ENCODE data around the gene EMCN.
"Not testable (repeated sequence)": the region's sequence is repeated elsewhere in the genome, so short reads cannot be mapped to it uniquely, and the experiment has no call there.

Gene EMCN, protein sequence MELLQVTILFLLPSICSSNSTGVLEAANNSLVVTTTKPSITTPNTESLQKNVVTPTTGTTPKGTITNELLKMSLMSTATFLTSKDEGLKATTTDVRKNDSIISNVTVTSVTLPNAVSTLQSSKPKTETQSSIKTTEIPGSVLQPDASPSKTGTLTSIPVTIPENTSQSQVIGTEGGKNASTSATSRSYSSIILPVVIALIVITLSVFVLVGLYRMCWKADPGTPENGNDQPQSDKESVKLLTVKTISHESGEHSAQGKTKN

DNA sequence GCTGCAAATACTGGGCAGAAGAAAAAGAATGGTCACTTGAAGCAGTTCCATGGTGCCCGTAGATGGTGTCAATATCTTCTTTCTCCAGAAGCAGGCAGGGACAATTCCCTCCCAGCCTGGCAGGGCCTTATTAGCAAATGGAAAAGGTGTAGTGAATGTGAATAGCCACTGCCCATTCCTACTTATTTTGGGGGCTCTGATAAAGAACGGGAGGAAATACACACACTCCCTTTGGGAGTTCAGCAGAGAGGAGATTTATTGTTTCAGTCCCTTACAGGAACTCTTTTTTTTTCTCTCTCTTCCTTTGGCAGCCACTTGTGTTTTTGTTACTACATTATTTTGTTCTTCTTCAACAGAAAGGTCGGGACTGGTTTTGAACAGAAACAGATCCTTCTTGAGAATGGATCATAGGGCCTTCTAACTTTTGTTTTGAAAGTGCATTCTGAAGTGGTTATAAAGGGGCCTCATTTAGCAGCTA is at the start of gene EMCN:
EMCN (minus strand) TSS at position 159 of the 478 bp plus-strand sequence; CDS start at position 51, 108 bp downstream.
- in situ Hi-C loops (cut with MboI; ENCODE audit: low sequenced_read_pairs) = no loop called here

DNA sequence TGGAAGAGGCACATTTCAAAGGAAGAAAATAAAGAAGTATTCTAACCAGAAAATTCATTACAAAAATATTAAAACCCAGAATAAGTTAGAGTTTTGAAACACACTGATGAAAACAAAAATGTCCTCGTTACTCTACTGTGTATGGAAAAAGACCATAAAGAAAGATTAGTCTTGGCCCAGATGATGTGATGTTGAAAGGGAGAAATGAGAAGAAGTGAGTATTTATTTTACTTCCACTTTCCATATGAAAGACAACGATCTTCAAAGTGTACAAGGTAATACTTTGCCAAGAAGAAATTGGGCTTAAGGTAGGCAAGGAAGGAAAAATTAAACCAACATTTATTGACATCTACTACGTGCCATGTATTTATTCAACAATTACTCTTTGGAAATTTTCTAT is 48.6 kb upstream of the EMCN start:
- in situ Hi-C loops (cut with MboI; ENCODE audit: low sequenced_read_pairs) = loop anchor here (25.0 kb wide), 1 partner anchor 96 kb away; no protein-coding TSS in a partner anchor

DNA sequence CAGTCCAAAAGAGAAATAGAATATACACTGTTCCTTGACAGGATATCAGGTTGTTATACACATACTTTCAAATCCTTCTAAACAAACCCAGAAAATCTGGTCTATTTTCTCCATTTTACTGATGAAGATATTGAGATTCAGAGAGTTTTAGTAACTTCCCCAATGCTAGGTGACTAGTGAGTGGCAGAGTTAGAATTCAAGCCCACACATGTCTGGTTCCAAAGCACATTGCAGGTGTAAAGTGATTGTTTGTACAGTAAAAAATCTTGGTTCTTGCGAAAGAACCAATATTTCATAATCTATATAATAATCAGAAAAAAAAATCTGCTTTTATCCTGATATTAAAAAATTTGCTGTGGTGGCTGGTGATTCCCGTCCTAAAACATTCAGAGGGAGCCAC is 39.5 kb upstream of the EMCN start:
- in situ Hi-C loops (cut with MboI; ENCODE audit: low sequenced_read_pairs) = loop anchor here (25.0 kb wide), 1 partner anchor 105 kb away; no protein-coding TSS in a partner anchor

DNA sequence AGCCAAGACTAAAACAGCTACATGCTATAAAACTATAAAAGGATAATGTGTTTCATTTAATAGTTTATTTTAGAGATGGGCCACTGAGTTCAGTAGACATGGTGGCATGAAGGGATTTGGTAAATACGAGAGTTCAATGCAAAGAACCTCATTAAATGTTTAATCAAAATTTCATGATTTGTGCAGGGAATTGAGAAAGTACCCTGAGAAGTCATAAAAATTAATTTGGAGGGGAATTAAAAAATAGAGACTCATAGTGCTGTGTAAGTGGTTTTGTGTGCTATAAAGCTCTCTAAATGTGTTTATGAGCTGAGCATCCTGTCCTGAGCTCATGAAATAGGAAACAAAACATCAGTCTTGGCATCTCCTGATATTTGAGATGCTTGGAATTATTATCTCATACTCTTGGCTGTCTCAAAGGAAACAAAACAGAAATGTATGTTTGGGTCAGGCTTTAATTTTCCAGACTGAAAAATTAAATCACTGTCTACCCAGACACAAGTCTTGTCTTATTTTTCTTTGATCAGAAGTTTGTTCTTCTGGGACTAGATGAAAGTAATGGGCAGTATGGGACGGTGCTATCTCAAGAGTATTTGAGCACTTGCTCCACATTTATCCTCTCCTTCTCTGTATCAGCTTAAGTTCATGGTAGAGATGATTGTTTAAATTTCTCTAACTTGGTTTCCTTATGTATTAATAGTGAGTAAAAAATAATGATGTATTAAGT is 38.0 kb upstream of the EMCN start:
- in situ Hi-C loops (cut with MboI; ENCODE audit: low sequenced_read_pairs) = loop anchor here (25.0 kb wide), 1 partner anchor 107 kb away; no protein-coding TSS in a partner anchor

DNA sequence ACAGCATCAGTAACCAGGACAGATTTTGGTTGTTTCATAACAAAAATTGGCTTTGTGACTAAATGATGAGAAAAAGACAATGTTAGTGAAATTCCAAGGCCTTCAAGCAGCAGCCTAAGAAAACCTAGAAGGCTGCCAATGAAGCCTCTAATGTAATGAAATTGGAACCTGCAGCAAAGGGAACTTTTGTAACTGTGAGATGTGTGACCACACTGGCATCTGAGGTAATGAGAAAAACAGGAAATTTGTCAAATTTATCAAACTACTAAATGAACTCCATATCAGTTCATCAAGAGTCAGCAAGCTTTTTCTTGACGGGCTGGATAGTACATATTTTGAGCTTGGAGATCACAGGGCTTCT is 30.4 kb upstream of the EMCN start:
- in situ Hi-C loops (cut with MboI; ENCODE audit: low sequenced_read_pairs) = no loop called here

DNA sequence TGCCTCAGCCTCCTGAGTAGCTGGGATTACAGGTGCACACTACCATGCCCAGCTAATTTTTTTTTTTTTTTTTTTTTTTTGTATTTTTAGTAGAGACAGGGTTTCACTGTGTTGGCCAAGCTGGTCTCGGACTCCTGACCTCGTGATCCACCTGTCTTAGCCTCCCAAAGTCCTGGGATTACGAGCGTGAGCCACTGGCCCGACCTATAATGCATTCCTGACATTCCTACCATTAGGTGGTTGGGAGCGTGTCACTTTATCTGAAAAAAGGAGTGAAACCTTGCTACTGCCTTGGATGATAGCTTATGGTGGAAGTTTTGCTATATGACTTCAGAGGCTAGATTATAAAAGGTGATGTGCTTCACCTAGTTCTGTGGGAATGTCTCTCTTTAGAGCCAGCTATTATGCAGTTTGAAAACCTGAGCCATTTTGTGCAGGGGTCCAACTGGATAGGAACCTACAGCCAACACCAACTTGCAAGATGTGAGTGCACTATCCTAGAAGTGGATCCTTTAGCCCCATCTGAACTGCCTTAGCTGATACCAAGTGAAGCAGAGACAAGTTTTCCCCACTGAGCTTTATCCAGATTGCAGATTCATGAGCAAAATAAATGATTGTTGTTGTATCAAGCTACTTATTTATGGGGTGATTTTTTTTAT is 29.8 kb upstream of the EMCN start:
- in situ Hi-C loops (cut with MboI; ENCODE audit: low sequenced_read_pairs) = no loop called here

DNA sequence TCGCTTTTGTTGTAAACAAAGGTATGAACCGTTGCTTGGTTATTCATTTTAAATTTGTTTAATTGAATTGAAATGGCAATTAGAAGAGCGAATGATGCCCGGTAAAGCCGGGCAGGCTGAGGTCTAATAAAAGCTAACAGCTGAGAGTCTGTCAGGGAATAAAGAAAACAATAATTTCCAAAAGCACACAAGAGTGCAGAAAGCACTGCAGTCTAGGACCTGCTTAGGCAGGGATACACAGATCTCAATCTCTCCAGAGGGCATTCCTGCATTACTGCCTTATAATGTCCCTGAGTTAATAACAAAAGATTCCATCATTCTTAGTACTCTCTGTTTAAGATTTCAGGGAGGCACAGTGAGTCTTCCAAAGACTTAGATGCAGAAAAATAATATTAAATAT is 27.6 kb upstream of the EMCN start:
- in situ Hi-C loops (cut with MboI; ENCODE audit: low sequenced_read_pairs) = no loop called here

DNA sequence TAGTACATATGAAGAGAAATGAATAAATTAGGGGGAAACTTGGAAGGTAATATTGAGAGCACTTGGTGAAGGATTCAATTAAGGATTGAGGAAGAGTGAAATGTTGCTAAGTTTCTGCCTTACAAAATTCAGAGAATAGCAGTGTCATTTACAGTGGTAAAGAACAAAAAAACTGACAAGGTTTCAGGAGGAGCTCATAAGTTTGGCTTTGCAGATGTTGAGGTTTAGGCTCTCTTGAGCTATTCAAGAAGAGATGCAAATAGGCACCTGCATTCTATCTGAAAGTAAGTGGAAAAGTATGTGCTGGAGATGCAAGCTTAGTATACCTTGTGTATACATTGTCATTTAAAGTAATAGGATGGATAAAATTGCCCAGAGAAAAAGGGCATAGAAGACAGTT is 22.3 kb upstream of the EMCN start:
- in situ Hi-C loops (cut with MboI; ENCODE audit: low sequenced_read_pairs) = no loop called here

DNA sequence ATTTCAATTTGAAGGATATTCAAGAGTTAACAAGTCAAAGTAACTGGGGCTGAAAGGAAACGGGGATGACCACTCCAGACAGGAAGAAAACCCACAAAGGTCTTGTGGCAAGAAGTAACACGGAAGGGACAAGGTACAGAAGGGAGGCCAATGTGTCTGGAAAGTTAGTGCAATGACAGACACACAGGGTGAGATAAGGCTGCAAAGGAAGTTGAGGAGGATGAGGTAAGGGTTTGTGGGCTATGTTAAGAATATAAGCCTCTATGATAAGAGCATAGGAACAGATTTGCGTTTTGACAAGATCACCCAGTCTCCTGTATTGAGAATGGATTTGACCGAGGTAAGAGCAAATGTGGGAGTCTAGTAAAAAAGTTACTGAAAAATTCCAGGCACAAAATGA is 21.9 kb upstream of the EMCN start:
- in situ Hi-C loops (cut with MboI; ENCODE audit: low sequenced_read_pairs) = no loop called here

DNA sequence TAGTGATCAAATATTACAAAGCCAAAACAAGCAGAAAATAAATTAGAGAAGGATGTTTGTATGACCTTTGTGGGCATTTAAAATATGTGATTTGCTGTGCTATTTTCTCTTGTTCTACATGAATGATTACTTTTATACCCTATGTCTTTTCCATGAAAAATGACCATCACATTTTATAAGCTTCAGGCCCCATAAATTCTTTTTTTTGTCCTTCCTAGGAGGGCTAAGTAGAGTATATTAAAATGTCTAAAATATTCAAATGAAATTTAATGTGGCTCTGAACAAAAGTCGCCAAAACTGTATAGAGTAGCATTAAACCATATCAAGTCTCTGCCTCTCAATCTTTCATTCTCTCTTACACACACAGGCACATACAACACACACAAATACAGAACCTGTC is 15.9 kb upstream of the EMCN start:
- in situ Hi-C loops (cut with MboI; ENCODE audit: low sequenced_read_pairs) = no loop called here

DNA sequence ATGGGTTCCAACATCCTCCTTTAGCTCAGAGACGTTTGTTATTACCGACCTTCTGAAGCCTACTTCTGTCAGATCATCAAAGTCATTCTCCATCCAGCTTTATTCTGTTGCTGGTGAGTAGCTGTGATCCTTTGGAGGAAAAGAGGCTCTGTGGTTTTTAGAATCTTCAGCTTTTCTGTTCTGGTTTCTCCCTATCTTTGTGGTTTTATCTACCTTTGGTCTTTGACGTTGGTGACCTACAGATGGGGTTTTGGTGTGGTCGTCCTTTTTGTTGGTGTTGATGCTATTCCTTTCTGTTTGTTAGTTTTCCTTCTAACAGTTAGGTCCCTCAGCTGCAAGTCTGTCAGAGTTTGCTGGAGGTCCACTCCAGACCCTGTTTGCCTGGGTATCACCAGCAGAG is 12.3 kb upstream of the EMCN start:
- in situ Hi-C loops (cut with MboI; ENCODE audit: low sequenced_read_pairs) = not testable (repeated sequence)

DNA sequence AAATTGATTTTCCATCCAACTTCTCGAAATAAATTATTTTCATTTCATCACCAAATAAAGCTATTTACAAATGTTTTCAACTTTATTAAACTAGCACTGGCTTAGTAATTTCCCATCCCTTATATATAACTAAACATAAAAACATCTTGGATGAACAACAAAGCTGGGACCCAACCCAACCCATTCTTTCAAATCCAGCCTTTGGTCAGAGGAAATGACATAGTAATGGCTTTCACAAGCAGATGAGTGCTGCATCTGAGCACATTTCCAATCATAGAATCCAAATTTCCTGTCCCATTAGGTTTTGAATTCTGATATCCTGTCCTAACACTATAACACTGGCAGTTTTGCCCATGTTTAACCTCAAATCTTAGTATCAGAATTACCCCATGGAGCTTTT is 7.9 kb upstream of the EMCN start:
- in situ Hi-C loops (cut with MboI; ENCODE audit: low sequenced_read_pairs) = no loop called here

DNA sequence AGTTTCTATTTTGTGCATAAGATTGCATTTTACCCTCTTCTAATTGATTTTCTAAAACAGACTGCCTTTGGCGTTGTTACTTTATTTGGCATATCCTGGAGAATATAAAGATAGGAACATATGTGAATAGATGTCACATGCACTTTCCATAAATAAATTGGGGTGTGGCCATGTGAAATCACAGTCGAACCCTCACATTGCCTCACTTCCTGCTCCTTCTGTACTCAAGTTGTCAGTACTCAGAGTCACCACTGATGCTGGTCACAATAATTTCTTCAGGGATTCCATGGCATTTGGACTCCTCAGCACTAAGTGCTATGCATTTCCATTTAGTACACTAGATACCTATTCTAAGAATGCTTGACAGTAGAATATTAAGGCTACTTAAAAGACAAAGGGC is 1.4 kb upstream of the EMCN start:
- in situ Hi-C loops (cut with MboI; ENCODE audit: low sequenced_read_pairs) = no loop called here

DNA sequence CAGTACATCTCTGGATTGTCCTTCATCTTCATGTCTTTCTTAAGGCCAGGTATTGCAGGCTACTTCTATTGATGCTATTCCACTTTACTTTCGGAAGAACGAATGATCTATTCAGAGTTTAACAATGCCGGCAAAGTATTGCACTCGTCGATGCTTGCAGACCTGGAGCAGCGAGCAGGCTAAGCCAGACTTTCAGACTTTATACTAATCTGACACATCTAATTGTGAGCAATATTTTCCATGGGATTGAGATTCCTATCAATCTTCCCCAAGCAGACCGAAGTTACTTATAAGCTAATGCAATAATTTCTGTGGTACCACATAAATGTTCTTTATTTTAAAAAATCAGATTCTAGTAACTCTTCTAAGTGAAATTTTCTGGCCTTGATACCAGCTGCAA is 1.6 kb downstream of the EMCN start:
- in situ Hi-C loops (cut with MboI; ENCODE audit: low sequenced_read_pairs) = no loop called here

DNA sequence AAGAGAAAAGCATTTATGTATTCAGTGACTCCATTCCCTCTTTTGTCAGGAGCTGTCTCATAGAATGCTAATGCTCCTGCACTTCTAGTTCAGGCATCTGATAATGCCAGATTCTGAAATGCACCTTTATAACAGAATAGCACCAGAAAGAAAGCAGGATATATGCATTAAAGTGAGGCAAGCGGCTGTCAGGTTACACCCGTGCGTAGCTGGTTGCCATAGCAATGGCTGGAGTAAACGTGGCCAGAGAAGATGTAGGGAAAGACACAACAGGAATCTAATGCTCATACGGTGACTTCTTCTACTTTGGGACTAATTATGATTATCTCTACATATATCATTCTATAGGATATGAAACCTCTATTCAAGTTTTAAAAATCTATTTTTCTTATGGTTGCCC is 5.9 kb downstream of the EMCN start:
- in situ Hi-C loops (cut with MboI; ENCODE audit: low sequenced_read_pairs) = no loop called here

DNA sequence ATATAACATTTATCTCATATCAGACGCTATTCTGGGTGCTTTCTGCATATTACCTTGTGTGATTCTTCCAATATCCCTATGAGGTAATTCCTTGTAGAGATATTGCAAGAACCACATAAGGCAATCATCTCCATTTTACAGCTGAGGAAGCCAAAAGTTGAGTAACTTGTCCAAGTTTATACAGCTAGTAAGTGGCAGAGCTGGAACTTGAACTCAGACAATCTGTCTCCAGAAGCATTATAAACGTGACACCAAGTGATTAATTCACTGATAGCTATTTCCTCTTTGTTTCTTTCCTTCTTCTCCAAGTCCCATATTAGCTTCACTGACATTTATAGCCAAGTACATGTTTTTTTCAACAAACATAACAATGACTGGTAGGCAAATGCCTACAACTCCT is 7.3 kb downstream of the EMCN start:
- in situ Hi-C loops (cut with MboI; ENCODE audit: low sequenced_read_pairs) = no loop called here

DNA sequence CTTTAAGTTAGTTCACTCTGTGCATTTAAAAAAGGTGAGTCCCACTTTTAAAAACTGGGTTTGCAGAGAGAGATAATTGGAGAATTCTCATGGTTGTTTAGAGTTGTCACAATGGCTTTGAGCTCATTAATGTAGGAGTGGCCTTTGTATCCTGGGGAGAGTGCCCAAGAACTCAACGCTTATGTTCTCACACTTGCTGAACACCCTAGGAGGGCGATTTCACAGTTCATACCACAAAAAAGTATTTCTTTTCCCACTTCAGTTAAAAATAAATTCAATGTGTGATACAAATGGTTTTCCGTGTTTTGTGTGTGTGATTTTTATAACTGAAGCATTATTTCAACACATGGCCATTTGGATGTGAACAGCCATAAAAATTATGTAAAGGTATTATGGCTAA is 8.4 kb downstream of the EMCN start:
- in situ Hi-C loops (cut with MboI; ENCODE audit: low sequenced_read_pairs) = no loop called here

DNA sequence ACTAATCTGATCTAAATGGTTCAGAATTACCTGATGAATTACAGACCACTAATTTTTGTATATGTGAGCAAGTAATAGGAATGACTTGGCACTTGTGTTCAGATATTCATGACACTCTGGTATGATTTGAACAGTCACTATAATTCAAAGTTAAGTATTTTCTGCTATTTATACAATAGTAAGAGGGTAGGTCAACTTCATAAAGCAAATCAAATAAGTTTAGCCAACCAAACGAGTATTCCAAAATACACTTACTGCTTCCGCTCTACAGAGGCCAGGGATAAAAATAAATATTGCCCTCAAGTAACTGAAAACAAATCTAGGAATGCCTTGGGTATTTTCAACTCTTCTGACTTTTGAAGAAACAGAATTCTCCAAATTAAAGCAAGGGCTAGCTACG is 9.1 kb downstream of the EMCN start:
- in situ Hi-C loops (cut with MboI; ENCODE audit: low sequenced_read_pairs) = no loop called here

DNA sequence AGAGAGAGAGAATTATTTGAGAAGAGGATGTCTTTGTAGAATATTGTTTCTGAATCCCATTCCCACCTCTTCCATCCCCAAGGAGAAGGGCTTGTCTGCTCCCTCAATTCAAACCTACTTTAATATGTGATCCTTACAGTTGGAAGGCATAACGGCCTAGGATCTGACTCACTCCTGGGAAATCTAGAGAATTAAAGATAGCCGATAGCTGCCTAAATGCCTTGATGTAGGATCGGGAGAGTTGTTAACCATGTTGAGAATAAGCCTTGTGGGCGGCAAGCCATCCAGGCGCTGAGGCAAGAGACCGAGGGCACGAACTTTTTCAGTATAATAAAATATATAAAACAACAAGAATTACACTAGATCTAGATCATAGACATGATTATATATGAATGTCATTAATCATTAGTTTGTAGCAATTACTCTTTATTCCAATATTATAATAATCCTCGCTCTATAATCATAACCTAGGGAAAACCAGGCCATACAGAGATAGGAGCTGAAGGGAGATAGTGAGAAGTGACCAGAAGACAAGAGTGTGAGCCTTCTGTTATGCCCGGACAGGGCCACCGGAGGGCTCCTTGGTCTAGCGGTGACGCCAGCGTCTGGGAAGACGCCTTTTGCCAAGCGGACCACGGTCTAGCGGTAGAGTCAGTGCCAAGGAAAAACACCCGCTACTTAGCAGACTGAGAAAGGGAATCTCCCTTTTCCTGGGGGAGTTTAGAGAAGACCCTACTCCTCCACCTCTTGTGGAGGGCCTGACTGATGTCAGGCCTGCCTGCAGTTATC is 13.5 kb downstream of the EMCN start:
- in situ Hi-C loops (cut with MboI; ENCODE audit: low sequenced_read_pairs) = no loop called here

DNA sequence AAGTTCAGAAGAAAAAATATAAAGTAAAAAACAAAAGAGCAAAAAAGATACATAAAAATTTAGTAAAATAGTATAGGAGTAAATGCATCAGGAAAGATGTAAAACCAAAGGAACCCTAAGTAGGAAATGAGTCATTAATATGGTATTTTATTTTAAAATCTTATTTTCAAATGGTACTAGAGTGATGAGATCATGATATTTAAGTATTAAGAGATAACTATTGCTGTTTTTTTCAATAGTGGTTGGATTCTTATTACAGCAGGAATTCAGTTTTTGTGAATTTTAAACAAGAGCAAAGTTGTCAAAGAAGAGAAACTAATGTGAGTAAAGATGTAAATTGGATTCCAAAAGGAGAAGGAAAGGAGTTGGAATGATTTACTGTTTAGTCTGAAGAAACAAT is 20.0 kb downstream of the EMCN start:
- in situ Hi-C loops (cut with MboI; ENCODE audit: low sequenced_read_pairs) = no loop called here

DNA sequence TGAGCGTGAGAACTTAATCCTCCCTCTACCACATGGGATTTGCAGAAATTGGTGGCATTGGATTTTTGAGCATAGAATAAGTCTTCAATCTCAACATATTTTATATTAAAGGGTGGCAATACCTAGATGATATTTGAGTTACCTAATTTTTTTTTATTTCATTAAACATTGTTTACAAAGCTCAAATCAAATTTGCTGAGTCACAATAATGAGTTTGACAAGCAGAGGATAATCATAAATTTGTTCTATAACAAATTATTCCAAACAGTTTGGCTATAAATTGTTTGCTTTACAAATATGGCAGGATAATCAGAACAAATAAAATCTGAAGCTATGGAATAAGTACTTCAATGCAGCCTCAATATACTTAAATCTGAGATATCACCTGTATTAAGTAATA is 22.7 kb downstream of the EMCN start:
- in situ Hi-C loops (cut with MboI; ENCODE audit: low sequenced_read_pairs) = no loop called here
